SK-N-SH (cell line): ENCODE data around the gene WEE2. TPM values are rescaled to one million over a fixed set of nuclear protein-coding genes. Genes with fewer than 3 reads are reported as not detected.

Experiments used
- CTCF ChIA-PET: fragments of 300-600, 350-600 bp; formaldehyde crosslinking; extraction: SDS; loops from one replicate; lab custom pipeline; 2021; lab: Yijun Ruan, JAX
- POLR2A ChIA-PET: fragments of 350-600 bp; sonication (Branson Sonifier 250); formaldehyde crosslinking; extraction: SDS; loops from one replicate; lab custom pipeline; 2020; ENCODE audit warnings: antibody characterized with exemption, inconsistent platforms; lab: Yijun Ruan, JAX
- DNase-seq: peaks from one replicate; pipeline ENCODE4 v3.0.0; 2012
- H2AFZ ChIP-seq: fragments of 200-600 bp; sonication (generic); 2 replicates; pipeline ENCODE4 v1.8.1; 2016; ENCODE audit warnings: antibody characterized with exemption, mild to moderate bottlenecking, low read depth
- H3F3A ChIP-seq: fragments of 200-600 bp; sonication (generic); replicated peaks from 2 replicates; pipeline ENCODE3; 2016; ENCODE audit warnings: antibody characterized with exemption, mild to moderate bottlenecking; ENCODE audit not compliant: insufficient read depth
- H3K27ac ChIP-seq, 2 experiments: fragments of 200-500 bp in 1 of 2; fragments of 200-600 bp in 1 of 2; sonication (Bioruptor generic) in 1 of 2; sonication (generic), shearing (Covaris generic) in 1 of 2; 2 replicates each; pipeline versions ENCODE4 v1.5.1 to v1.6.1; 2014 to 2016; ENCODE audit warnings: low read depth in 2 of 2, inconsistent platforms in 1 of 2, low read length in 1 of 2, mild to moderate bottlenecking in 1 of 2, mixed read lengths in 1 of 2
- H3K27me3 ChIP-seq: fragments of 200-600 bp; sonication (generic), shearing (Covaris generic); 2 replicates; pipeline ENCODE4 v1.6.1; 2016; ENCODE audit warnings: mixed run types; ENCODE audit not compliant: insufficient read depth
- H3K36me3 ChIP-seq, 2 experiments: fragments of 200-500 bp in 1 of 2; fragments of 200-600 bp in 1 of 2; sonication (Bioruptor generic) in 1 of 2; sonication (generic) in 1 of 2; replicated peaks in 1 of 2; 2 replicates each; pipeline versions ENCODE3 to v1.5.1; 2014 to 2016; ENCODE audit warnings: low read length in 1 of 2, mild to moderate bottlenecking in 1 of 2; ENCODE audit not compliant: insufficient read depth in 2 of 2, control insufficient read depth in 1 of 2
- H3K4me1 ChIP-seq, 2 experiments: fragments of 200-500 bp in 1 of 2; fragments of 200-600 bp in 1 of 2; sonication (Bioruptor generic) in 1 of 2; sonication (generic), shearing (Covaris generic) in 1 of 2; 2 replicates each; pipeline versions ENCODE4 v1.5.1 to v1.6.1; 2014 to 2016; ENCODE audit warnings: low read depth in 1 of 2, low read length in 1 of 2, mixed run types in 1 of 2; ENCODE audit not compliant: insufficient read depth in 2 of 2, control insufficient read depth in 1 of 2
- H3K4me2 ChIP-seq: fragments of 200-600 bp; sonication (generic), shearing (Covaris generic); 2 replicates; pipeline ENCODE4 v1.6.1; 2017; ENCODE audit warnings: mixed run types
- H3K4me3 ChIP-seq, 2 experiments: fragments of 200-500 bp in 1 of 2; fragments of 200-600 bp in 1 of 2; sonication (Bioruptor generic) in 1 of 2; sonication (generic), shearing (Covaris generic) in 1 of 2; 2 replicates each; pipeline versions ENCODE4 v1.5.1 to v1.8.1; 2014 to 2016; ENCODE audit warnings: low read depth in 2 of 2, inconsistent platforms in 1 of 2, low read length in 1 of 2, mild to moderate bottlenecking in 1 of 2, mixed read lengths in 1 of 2, moderate library complexity in 1 of 2
- H3K79me2 ChIP-seq: fragments of 200-600 bp; sonication (generic); 2 replicates; pipeline ENCODE4 v1.8.1; 2017; ENCODE audit warnings: mild to moderate bottlenecking; ENCODE audit not compliant: insufficient read depth
- H3K9ac ChIP-seq: fragments of 200-600 bp; sonication (generic); 2 replicates; pipeline ENCODE4 v1.6.1; 2017; ENCODE audit warnings: mixed run types
- H3K9me2 ChIP-seq: fragments of 200-600 bp; sonication (generic); 2 replicates; pipeline ENCODE4 v1.6.1; 2017; ENCODE audit warnings: mixed run types
- H3K9me3 ChIP-seq: fragments of 200-600 bp; sonication (generic); 2 replicates; pipeline ENCODE4 v1.6.1; 2017; ENCODE audit warnings: mixed run types, mild to moderate bottlenecking, moderate library complexity
- H4K20me1 ChIP-seq: fragments of 200-600 bp; sonication (generic); 2 replicates; pipeline ENCODE4 v1.6.1; 2017; ENCODE audit warnings: mild to moderate bottlenecking, mixed run types; ENCODE audit not compliant: insufficient read depth
- CHD2 ChIP-seq: fragments of 150-350 bp; IDR thresholded peaks from 2 replicates; pipeline ENCODE4 v1.6.1; 2018; ENCODE audit warnings: low read length; ENCODE audit not compliant: partially characterized antibody
- ELF1 ChIP-seq: IDR thresholded peaks from 2 replicates; pipeline ENCODE4 v1.4.0; 2012
- EP300 ChIP-seq, 2 experiments: IDR thresholded peaks; 2 replicates each; pipeline versions ENCODE4 v1.4.0 to v1.6.1; 2012; ENCODE audit warnings: borderline replicate concordance in 1 of 2, low read depth in 1 of 2, low read length in 1 of 2
- EZH2phosphoT487 ChIP-seq: fragments of 200-600 bp; sonication (generic); IDR thresholded peaks from 2 replicates; pipeline ENCODE4 v1.6.1; 2017; ENCODE audit warnings: low read depth, mixed run types, mild to moderate bottlenecking, antibody characterized with exemption, moderate library complexity, borderline replicate concordance
- FOSL2 ChIP-seq: IDR thresholded peaks from 2 replicates; pipeline ENCODE4 v1.4.0; 2012; ENCODE audit warnings: low read depth, mild to moderate bottlenecking, moderate library complexity, borderline replicate concordance
- FOXJ3 ChIP-seq: sonication (generic); formaldehyde crosslinking; IDR thresholded peaks from 2 replicates; pipeline ENCODE4 v1.5.1; 2020; ENCODE audit warnings: mild to moderate bottlenecking, missing genetic modification reagents
- GABPA ChIP-seq: IDR thresholded peaks from 2 replicates; pipeline ENCODE4 v1.4.0; 2012; ENCODE audit warnings: low read depth, mild to moderate bottlenecking
- JUND ChIP-seq: IDR thresholded peaks from 2 replicates; pipeline ENCODE4 v1.4.0; 2012
- MEF2A ChIP-seq: IDR thresholded peaks from 2 replicates; pipeline ENCODE4 v1.4.0; 2012; ENCODE audit warnings: low read depth, borderline replicate concordance
- MXI1 ChIP-seq: IDR thresholded peaks from 2 replicates; pipeline ENCODE4 v1.6.1; 2012; ENCODE audit warnings: mild to moderate bottlenecking, low read depth, low read length, improper control_type of control experiment
- NFIC ChIP-seq: IDR thresholded peaks from 2 replicates; pipeline ENCODE4 v1.4.0; 2012; ENCODE audit warnings: borderline replicate concordance
- NRF1 ChIP-seq: IDR thresholded peaks from 2 replicates; pipeline ENCODE4 v1.6.1; 2012; ENCODE audit warnings: low read depth, mild to moderate bottlenecking, low read length
- RCOR1 ChIP-seq: fragments of 150-350 bp; IDR thresholded peaks from 2 replicates; pipeline ENCODE4 v1.6.1; 2017; ENCODE audit warnings: antibody characterized with exemption, low read length
- RFX5 ChIP-seq: IDR thresholded peaks from 2 replicates; pipeline ENCODE4 v1.6.1; 2012; ENCODE audit warnings: mild to moderate bottlenecking, improper control_type of control experiment, low read length
- RXRA ChIP-seq: IDR thresholded peaks from 2 replicates; pipeline ENCODE4 v1.4.0; 2012; ENCODE audit warnings: low read depth, mild to moderate bottlenecking, borderline replicate concordance
- SIN3A ChIP-seq: IDR thresholded peaks from 2 replicates; pipeline ENCODE4 v1.6.1; 2012; ENCODE audit warnings: low read depth, mild to moderate bottlenecking, low read length, moderate library complexity, borderline replicate concordance
- TAF1 ChIP-seq: IDR thresholded peaks from 2 replicates; pipeline ENCODE4 v1.6.1; 2012; ENCODE audit warnings: low read depth, mild to moderate bottlenecking, low read length, moderate library complexity, borderline replicate concordance
- TCF12 ChIP-seq: IDR thresholded peaks from 2 replicates; pipeline ENCODE4 v1.4.0; 2012
- TEAD4 ChIP-seq: IDR thresholded peaks from 2 replicates; pipeline ENCODE4 v1.4.0; 2012; ENCODE audit warnings: mild to moderate bottlenecking, borderline replicate concordance; ENCODE audit not compliant: insufficient read depth
- YY1 ChIP-seq: IDR thresholded peaks from 2 replicates; pipeline ENCODE4 v1.4.0; 2012; ENCODE audit warnings: low read depth, mild to moderate bottlenecking
- WGBS: methylation state at CpG from one replicate; pipeline ENCODE4 v1.1.6; 2017; ENCODE audit warnings: low lambda C conversion rate; 5-methylcytosine and 5-hydroxymethylcytosine counted together
- polyA plus RNA-seq, 3 experiments: library from polyadenylated mRNA; depleted of rRNA; stranded (reverse); fragments of >200 nt; gene quantifications; 2 replicates each; pipeline ENCODE4 v1.2.3, GENCODE V29; 2012
- TF ChIP-seq, protein P1 (sequence below): IDR thresholded peaks from 2 replicates; pipeline ENCODE4 v1.4.0; 2012; ENCODE audit warnings: low read depth, borderline replicate concordance
- TF ChIP-seq, protein P2 (sequence below): fragments of 150-350 bp; IDR thresholded peaks from 2 replicates; pipeline ENCODE4 v1.6.1; 2016; ENCODE audit warnings: mild to moderate bottlenecking, low read depth, low read length
- TF ChIP-seq, protein P3 (sequence below): fragments of 200-600 bp; sonication (generic); IDR thresholded peaks from 2 replicates; pipeline ENCODE4 v1.6.1; 2017; ENCODE audit warnings: antibody characterized with exemption, mild to moderate bottlenecking, moderate library complexity

WEE2 gene
- polyA plus RNA-seq, 1 of the 3 experiments (the other 2 are of a cell fraction), result not detected

DNA sequence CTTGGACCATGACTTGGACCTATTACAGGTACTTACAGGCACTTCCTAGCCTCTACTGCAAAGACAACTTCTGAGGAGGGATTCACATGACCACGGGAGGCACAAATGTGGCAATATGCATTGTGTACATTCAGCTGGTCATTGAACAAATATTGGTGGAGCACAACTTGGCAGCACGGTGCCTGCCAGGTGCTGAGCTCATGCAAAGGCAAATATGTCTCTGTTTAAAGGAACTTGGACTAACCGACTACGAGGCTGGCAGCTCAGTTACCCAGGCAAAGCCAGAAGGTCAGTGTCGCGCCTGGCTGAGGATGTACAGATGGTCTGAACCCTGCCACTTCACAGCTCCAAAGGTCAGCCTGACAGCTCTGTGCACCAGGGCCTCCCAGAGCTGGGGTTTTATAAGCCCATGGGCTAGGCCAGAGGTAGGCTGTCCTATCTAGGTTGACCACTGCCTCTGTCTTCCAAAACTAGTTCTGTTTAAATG, 12.3 kb upstream of the WEE2 start (continued):
- TF ChIP-seq, protein P1, sequence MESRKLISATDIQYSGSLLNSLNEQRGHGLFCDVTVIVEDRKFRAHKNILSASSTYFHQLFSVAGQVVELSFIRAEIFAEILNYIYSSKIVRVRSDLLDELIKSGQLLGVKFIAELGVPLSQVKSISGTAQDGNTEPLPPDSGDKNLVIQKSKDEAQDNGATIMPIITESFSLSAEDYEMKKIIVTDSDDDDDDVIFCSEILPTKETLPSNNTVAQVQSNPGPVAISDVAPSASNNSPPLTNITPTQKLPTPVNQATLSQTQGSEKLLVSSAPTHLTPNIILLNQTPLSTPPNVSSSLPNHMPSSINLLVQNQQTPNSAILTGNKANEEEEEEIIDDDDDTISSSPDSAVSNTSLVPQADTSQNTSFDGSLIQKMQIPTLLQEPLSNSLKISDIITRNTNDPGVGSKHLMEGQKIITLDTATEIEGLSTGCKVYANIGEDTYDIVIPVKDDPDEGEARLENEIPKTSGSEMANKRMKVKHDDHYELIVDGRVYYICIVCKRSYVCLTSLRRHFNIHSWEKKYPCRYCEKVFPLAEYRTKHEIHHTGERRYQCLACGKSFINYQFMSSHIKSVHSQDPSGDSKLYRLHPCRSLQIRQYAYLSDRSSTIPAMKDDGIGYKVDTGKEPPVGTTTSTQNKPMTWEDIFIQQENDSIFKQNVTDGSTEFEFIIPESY, result no peak
- TF ChIP-seq YY1 (no peak), MEF2A (no peak), CHD2 (no peak), RFX5 (no peak), NFIC (no peak), TAF1 (no peak), FOSL2 (no peak), RXRA (no peak)

DNA sequence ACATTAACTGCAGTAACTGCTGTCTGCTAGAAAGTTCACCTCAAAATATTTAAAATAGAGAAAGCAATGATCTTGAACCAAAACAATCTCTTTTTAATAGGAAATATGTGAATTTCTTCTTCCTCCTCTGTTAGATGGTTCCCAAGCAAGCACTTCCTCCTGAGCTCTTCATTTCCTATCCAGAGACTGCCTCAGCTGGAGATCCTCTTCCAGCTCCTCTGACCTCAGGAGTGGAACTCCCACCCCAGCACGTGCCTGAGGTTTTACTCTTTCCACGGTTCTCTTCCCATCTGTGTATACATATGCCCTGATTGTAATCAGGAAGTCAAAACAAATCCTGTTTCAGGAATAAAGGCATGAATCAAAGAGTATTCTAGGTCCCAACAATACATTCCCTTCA, 11.8 kb upstream of the WEE2 start:
- CTCF ChIA-PET, result interaction anchor here (0.6 to 1.2 kb wide), 5 partner anchors 18 to 90 kb away, joined by 3 to 5 read pairs (median 4); no protein-coding TSS in a partner anchor
- Histone ChIP-seq H3F3A (peaks cover 5% of the 10 kb centered on the region), H3K9ac (no peak overlapping the region), H3K9me3 (no peaks in the 10 kb centered on the region), H3K79me2 (peaks cover 90% of the 10 kb centered on the region), H3K27ac (peak overlapping the region in 1 of 2 experiments; percentile 33; a peak in 1 of 4 replicates), H3K4me2 (no peak overlapping the region), H3K9me2 (no peaks in the 10 kb centered on the region), H4K20me1 (peaks cover 34% of the 10 kb centered on the region), H3K27me3 (no peaks in the 10 kb centered on the region), H3K4me3 (no peak overlapping the region), H3K4me1 (peaks cover 16% of the 10 kb centered on the region in 2 experiments; a peak in 2 of 4 replicates), H3K36me3 (no peaks in the 10 kb centered on the region), H2AFZ (no peak overlapping the region)
- WGBS, result 50% methylated on average over 2 of the region's 2 CpGs
- TF ChIP-seq, protein P1, result no peak
- TF ChIP-seq, protein P2, sequence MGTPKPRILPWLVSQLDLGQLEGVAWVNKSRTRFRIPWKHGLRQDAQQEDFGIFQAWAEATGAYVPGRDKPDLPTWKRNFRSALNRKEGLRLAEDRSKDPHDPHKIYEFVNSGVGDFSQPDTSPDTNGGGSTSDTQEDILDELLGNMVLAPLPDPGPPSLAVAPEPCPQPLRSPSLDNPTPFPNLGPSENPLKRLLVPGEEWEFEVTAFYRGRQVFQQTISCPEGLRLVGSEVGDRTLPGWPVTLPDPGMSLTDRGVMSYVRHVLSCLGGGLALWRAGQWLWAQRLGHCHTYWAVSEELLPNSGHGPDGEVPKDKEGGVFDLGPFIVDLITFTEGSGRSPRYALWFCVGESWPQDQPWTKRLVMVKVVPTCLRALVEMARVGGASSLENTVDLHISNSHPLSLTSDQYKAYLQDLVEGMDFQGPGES, result no peak
- no peak for TF ChIP-seq RCOR1
- TF ChIP-seq MXI1, result no peak
- no peak for TF ChIP-seq YY1
- no peak for TF ChIP-seq JUND
- no peak for TF ChIP-seq TEAD4
- no peak for TF ChIP-seq SIN3A
- no peak for TF ChIP-seq MEF2A
- no peak for TF ChIP-seq EP300 (IDR thresholded peaks at IDR 0.05; ENCODE audit: borderline replicate concordance in 1 of 2, low read depth in 1 of 2, low read length in 1 of 2)
- TF ChIP-seq TAF1, result no peak
- TF ChIP-seq, protein P3, sequence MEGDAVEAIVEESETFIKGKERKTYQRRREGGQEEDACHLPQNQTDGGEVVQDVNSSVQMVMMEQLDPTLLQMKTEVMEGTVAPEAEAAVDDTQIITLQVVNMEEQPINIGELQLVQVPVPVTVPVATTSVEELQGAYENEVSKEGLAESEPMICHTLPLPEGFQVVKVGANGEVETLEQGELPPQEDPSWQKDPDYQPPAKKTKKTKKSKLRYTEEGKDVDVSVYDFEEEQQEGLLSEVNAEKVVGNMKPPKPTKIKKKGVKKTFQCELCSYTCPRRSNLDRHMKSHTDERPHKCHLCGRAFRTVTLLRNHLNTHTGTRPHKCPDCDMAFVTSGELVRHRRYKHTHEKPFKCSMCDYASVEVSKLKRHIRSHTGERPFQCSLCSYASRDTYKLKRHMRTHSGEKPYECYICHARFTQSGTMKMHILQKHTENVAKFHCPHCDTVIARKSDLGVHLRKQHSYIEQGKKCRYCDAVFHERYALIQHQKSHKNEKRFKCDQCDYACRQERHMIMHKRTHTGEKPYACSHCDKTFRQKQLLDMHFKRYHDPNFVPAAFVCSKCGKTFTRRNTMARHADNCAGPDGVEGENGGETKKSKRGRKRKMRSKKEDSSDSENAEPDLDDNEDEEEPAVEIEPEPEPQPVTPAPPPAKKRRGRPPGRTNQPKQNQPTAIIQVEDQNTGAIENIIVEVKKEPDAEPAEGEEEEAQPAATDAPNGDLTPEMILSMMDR, result no peak
- TF ChIP-seq EZH2phosphoT487, result no peak
- no peak for TF ChIP-seq ELF1
- no peak for TF ChIP-seq FOXJ3
- TF ChIP-seq RXRA, result no peak
- no peak for TF ChIP-seq TCF12
- no peak for TF ChIP-seq NRF1
- no peak for TF ChIP-seq GABPA
- no peak for TF ChIP-seq RFX5
- no peak for DNase-seq
- POLR2A ChIA-PET, result no interaction called here
